CD4-positive, alpha-beta T cell treated with Interleukin-15 for 4 hours (primary cell): ENCODE results near the gene PCDHGA1.
A peak's percentile ranks its signal among the peaks of the same experiment; 100 is the strongest.
"Not testable (repeated sequence)": the region's sequence is repeated elsewhere in the genome, so short reads cannot be mapped to it uniquely, and the experiment has no call there.

Source experiments
- DNase-seq: peaks from one replicate; pipeline ENCODE4 v3.0.0-alpha.2; 2020; ENCODE audit warnings: low spot score

PCDHGA1 gene

GRCh38 chr5:141349917-141350619, 19.8 kb downstream of the PCDHGA1 start, which contains the start of gene PCDHGB1:
TSS of gene PCDHGB1 (plus strand) at chr5:141350099. CDS start at chr5:141350261, 162 bp downstream.
- peak; percentile 31 for DNase-seq

- no peak for DNase-seq
These were observed 21.3 kb downstream of the PCDHGA1 start for GRCh38 chr5:141351591-141351990.

GRCh38 chr5:141354900-141355469, 24.7 kb downstream of the PCDHGA1 start, which contains the start of gene PCDHGA4:
TSS of gene PCDHGA4 (plus strand) at chr5:141355021. CDS start at chr5:141355108, 87 bp downstream.
- DNase-seq: peak; percentile 1

- DNase-seq: no peak
These were observed 25.3 kb downstream of the PCDHGA1 start for GRCh38 chr5:141355641-141356040.

- no peak for DNase-seq
These were observed 25.8 kb downstream of the PCDHGA1 start for GRCh38 chr5:141356133-141356532.

- no peak for DNase-seq
These were observed 26.6 kb downstream of the PCDHGA1 start for GRCh38 chr5:141356950-141357349.

GRCh38 chr5:141359790-141360426, 29.6 kb downstream of the PCDHGA1 start, which contains the start of gene PCDHGB2:
TSS of gene PCDHGB2 (plus strand) at chr5:141359994. CDS start at chr5:141360136, 142 bp downstream.
- DNase-seq: peak; percentile 13

GRCh38 chr5:141360685-141361084, 30.4 kb downstream of the PCDHGA1 start:
- DNase-seq: no peak

- DNase-seq: no peak
These were observed 32.4 kb downstream of the PCDHGA1 start for GRCh38 chr5:141362719-141363118.

GRCh38 chr5:141363952-141364660, 33.8 kb downstream of the PCDHGA1 start, which contains the start of gene PCDHGA5:
TSS of gene PCDHGA5 (plus strand) at chr5:141364162. CDS start at chr5:141364331, 169 bp downstream.
- no peak for DNase-seq

GRCh38 chr5:141366016-141366896, 35.9 kb downstream of the PCDHGA1 start:
- DNase-seq: no peak

- peak; percentile 37 for DNase-seq
These were observed 39.9 kb downstream of the PCDHGA1 start, which contains the start of gene PCDHGB3 for GRCh38 chr5:141369994-141370848. TSS of gene PCDHGB3 (plus strand) at chr5:141370242. CDS start at chr5:141370395, 153 bp downstream.

GRCh38 chr5:141371572-141372475, 41.5 kb downstream of the PCDHGA1 start:
- no peak for DNase-seq

- no peak for DNase-seq
These were observed 43.5 kb downstream of the PCDHGA1 start, which contains the start of gene PCDHGA6 for GRCh38 chr5:141373673-141374317. TSS of gene PCDHGA6 (plus strand) at chr5:141373891. CDS start at chr5:141374084, 193 bp downstream.

- DNase-seq: no peak
These were observed 44.3 kb downstream of the PCDHGA1 start for GRCh38 chr5:141374627-141375026.

- not testable (repeated sequence) for DNase-seq
These were observed 45.3 kb downstream of the PCDHGA1 start for GRCh38 chr5:141375444-141376155.

- DNase-seq: no peak
These were observed 52.4 kb downstream of the PCDHGA1 start, which contains the start of gene PCDHGA7 for GRCh38 chr5:141382469-141383294. TSS of gene PCDHGA7 (plus strand) at chr5:141382742. CDS start at chr5:141382900, 158 bp downstream.
